Esophagus muscularis mucosa (tissue), 4 donors: ENCODE data around the gene EPHB2. TPM values are rescaled to one million over a fixed set of nuclear protein-coding genes. Genes with fewer than 3 reads are reported as not detected.

Experiments used
- DNase-seq: peaks from one replicate; pipeline ENCODE4 v3.0.0-alpha.2; 2017; ENCODE audit errors: extremely low spot score
- H3K27ac ChIP-seq, 4 donors: fragments of 200-600 bp; sonication (generic); replicated peaks in 1 of 4; 1 replicate in 3 of 4; 2 replicates in 1 of 4; pipeline ENCODE4 v1.5.1; 2016 to 2019; ENCODE audit warnings: mild to moderate bottlenecking in 1 of 4
- H3K27me3 ChIP-seq, 4 donors: fragments of 200-600 bp; sonication (generic); one replicate each; pipeline versions ENCODE4 v1.5.1 to v1.6.0; 2016 to 2019
- H3K36me3 ChIP-seq, 4 donors: fragments of 200-600 bp; sonication (generic); one replicate each; pipeline ENCODE4 v1.5.1; 2016 to 2019
- H3K4me1 ChIP-seq, 4 donors: fragments of 200-600 bp; sonication (generic); one replicate each; pipeline ENCODE4 v1.5.1; 2016 to 2019
- H3K4me3 ChIP-seq, 4 donors: fragments of 200-600 bp; sonication (generic); 1 replicate in 2 of 4; 2 replicates in 2 of 4; pipeline ENCODE4 v1.5.1; 2016 to 2019; ENCODE audit warnings: mild to moderate bottlenecking in 4 of 4, moderate library complexity in 1 of 4
- H3K9me3 ChIP-seq, 4 donors: fragments of 200-600 bp; sonication (generic); 1 replicate in 3 of 4; 2 replicates in 1 of 4; pipeline ENCODE4 v1.5.1; 2016 to 2019
- EP300 ChIP-seq: sonication (generic); formaldehyde crosslinking; IDR thresholded peaks from one replicate; pipeline ENCODE4 v1.6.1; 2017; ENCODE audit warnings: antibody characterized with exemption
- POLR2A ChIP-seq: fragments of 450-650 bp; IDR thresholded peaks from one replicate; pipeline ENCODE4 v1.6.1; 2017; ENCODE audit warnings: antibody characterized with exemption, moderate library complexity, mild to moderate bottlenecking, low read depth
- POLR2AphosphoS5 ChIP-seq, 2 donors: sonication (generic); formaldehyde crosslinking; IDR thresholded peaks; one replicate each; pipeline ENCODE4 v1.6.1; 2017; ENCODE audit warnings: antibody characterized with exemption in 2 of 2
- WGBS: methylation state at CpG from one replicate; pipeline ENCODE4 v1.1.5; 2018; 5-methylcytosine and 5-hydroxymethylcytosine counted together
- intact Hi-C: fragments of 100-400 bp; cut with DNase I; formaldehyde crosslinking; loops from one replicate; pipeline ENCODE4 v1.15.1; 2023
- total RNA-seq, 4 donors: library from RNA; depleted of rRNA; stranded (reverse); fragments of >200 nt; gene quantifications; one replicate each; pipeline versions ENCODE4 v1.1.0 to v1.2.1, GENCODE V29; 2016
- TF ChIP-seq, protein P1 (sequence below), 3 experiments: fragments of 200-600 bp in 2 of 3; fragments of 450-650 bp in 1 of 3; sonication (generic) in 2 of 3; IDR thresholded peaks; one replicate each; pipeline ENCODE4 v1.5.1; 2017 to 2019; ENCODE audit warnings: antibody characterized with exemption in 3 of 3, mild to moderate bottlenecking in 2 of 3, moderate library complexity in 1 of 3

Gene EPHB2
- total RNA-seq, 4 donors from 2014 or later, result 1.5 to 3.3 (median 1.9) TPM

DNA sequence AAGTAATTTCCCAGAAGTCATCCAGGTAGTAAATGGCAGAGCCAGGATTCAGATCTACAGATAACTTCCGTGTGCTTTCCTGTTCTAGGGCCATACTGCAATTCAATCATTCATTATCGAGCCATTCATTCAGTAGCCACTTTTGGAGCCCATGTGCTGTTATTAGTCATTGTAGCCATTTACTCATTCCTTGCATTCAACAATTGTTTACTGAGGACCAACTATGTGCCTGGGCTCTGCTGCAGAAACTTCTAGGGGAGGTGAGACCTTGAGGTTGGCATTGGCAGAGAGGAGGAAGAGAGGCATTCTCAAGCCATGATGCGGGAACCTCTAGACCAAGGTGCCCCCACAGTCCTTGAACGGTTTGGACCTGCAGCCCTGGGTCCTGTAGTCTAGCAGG, 27.9 kb downstream of the EPHB2 start:
- H3K4me3 ChIP-seq, result no peak overlapping the region
- no peak for TF ChIP-seq POLR2AphosphoS5 (IDR thresholded peaks at IDR 0.05)
- TF ChIP-seq, protein P1, sequence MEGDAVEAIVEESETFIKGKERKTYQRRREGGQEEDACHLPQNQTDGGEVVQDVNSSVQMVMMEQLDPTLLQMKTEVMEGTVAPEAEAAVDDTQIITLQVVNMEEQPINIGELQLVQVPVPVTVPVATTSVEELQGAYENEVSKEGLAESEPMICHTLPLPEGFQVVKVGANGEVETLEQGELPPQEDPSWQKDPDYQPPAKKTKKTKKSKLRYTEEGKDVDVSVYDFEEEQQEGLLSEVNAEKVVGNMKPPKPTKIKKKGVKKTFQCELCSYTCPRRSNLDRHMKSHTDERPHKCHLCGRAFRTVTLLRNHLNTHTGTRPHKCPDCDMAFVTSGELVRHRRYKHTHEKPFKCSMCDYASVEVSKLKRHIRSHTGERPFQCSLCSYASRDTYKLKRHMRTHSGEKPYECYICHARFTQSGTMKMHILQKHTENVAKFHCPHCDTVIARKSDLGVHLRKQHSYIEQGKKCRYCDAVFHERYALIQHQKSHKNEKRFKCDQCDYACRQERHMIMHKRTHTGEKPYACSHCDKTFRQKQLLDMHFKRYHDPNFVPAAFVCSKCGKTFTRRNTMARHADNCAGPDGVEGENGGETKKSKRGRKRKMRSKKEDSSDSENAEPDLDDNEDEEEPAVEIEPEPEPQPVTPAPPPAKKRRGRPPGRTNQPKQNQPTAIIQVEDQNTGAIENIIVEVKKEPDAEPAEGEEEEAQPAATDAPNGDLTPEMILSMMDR (IDR thresholded peaks at IDR 0.05), result no peak
- H3K36me3 ChIP-seq, result no peaks in the 10 kb centered on the region
- H3K4me1 ChIP-seq, result no peaks in the 10 kb centered on the region
- H3K27ac ChIP-seq, result no peak overlapping the region
- intact Hi-C loops, result no loop called here
- WGBS, result 96% methylated on average over 4 of the region's 4 CpGs
- no peaks in the 10 kb centered on the region for H3K9me3 ChIP-seq
- no peak for DNase-seq
- peaks cover 0 to 25% (median 2%) of the 10 kb centered on the region in 4 donors for H3K27me3 ChIP-seq

DNA sequence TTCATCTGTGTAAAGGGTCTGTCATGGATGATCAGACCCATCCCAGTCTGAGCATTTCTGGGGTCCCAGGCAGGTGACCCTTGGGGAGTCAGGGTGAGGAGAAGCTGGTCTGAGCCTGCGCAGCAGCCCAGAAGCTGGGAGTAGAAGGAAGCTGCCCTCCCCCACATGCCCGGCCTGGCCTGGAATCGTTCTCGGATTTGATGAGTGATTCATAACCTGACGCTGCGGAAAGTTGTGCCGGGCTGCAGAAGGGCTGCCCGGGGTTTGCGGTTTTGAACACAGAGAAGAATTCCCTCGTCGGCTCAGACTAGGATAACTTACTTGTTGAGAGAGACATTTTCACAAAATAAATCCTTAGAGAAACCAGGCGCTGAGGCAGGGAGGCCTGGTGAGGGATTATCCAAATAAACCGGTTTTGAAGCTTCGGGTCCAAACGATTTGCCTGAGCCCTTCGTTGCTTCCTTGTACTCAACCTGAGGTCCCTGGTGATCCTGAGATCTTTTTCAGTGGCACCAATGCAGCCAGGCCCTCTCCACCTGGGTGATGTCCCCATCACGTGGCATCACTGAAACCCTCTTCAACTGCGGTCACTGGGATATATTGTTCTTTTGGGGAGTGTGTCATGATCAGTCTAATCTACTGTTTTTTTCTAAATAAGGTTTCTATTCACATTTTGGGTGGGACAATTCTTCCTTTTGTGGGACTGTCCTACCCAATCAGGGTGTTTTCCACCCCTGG, 29.2 kb downstream of the EPHB2 start:
- no peaks in the 10 kb centered on the region for H3K4me1 ChIP-seq

DNA sequence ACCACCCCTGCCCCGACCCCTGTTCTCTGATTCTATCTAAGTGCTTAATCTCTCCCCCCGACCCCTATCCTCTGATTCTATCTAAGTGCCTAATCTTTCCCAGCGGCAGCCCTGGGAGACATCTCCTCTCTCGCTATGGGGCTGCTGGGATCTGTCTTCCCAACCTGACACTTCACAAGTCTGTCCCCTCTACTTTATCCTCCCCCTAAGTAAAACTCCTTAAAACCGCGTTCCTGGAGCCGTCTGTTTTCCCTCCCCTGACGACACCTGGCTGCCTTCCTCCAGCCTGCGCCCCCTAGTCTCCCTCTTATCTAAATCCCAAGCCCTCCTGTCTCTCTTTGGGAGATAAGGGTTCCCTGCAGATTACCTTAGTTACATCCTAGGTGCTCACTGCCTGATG, 30.5 kb downstream of the EPHB2 start:
- DNase-seq, result no peak
- H3K36me3 ChIP-seq, result no peaks in the 10 kb centered on the region
- no peak overlapping the region for H3K27ac ChIP-seq
- no peak overlapping the region for H3K4me3 ChIP-seq
- no peak for TF ChIP-seq EP300
- no peak for TF ChIP-seq POLR2AphosphoS5 (IDR thresholded peaks at IDR 0.05)
- TF ChIP-seq POLR2A, result no peak
- TF ChIP-seq, protein P1 (IDR thresholded peaks at IDR 0.05), result no peak
- intact Hi-C loops, result no loop called here
- H3K4me1 ChIP-seq, result no peaks in the 10 kb centered on the region
- 77% methylated on average over 9 of the region's 9 CpGs for WGBS
- H3K27me3 ChIP-seq, result peaks cover 0 to 26% (median 2%) of the 10 kb centered on the region in 4 donors
- no peaks in the 10 kb centered on the region for H3K9me3 ChIP-seq

More for the DNA sequence above, 29.2 kb downstream of the EPHB2 start:
- 88% methylated on average over 18 of the region's 18 CpGs for WGBS
- H3K9me3 ChIP-seq, result no peaks in the 10 kb centered on the region
- intact Hi-C loops, result no loop called here
- H3K27ac ChIP-seq, result no peak overlapping the region
- DNase-seq, result no peak
- no peaks in the 10 kb centered on the region for H3K36me3 ChIP-seq
- H3K4me3 ChIP-seq, result no peak overlapping the region
- H3K27me3 ChIP-seq, result peaks cover 0 to 25% (median 2%) of the 10 kb centered on the region in 4 donors
- TF ChIP-seq POLR2AphosphoS5 (IDR thresholded peaks at IDR 0.05) (peak in 1 of 2 donors; percentile 3), EP300 (no peak)

DNA sequence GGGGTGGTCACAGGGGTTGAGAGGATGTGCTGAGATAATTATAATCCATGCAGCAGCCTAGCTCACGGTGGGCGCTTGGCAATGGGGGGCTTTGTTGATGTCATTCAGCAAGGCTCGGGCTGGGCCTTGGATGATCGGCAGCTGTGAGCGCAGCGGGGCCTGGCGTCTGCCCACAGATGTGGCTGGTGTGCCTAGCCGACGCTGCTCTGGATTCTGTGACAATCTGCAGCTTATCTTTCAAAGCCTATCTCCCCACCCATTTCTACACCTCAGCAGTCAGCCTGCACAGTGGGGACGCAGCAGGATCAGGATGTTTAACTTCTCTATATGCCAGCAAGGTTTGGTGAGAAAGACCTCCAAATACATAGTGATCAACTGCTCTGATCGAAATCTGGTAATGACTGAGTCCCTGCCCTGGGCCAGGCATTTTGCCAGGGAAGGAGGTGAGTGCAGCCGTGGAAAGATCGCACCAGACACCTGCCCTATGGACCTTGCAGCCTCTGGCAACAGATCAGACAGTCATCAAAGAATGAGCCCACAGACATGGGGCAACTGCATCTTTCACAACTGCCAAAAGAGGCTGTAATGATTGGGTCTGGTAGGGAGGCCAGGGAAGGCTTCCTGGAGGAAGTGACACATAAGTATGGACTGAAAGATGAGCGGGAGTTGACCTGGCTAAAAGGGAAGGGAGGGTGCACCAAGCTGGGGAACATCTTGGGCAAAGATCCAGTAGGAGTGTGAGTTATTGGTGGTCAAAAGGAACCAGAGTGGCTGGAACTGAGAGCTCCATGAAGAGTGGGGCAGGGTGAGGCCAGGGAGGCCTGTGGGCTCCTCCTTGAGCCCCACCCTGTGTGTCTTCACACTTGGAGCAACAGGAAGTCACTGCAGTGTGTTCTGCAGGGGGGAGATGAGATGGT, 35.3 kb downstream of the EPHB2 start:
- intact Hi-C loops, result no loop called here
- H3K4me3 ChIP-seq, result no peak overlapping the region
- no peaks in the 10 kb centered on the region for H3K36me3 ChIP-seq
- peaks cover 7 to 21% (median 15%) of the 10 kb centered on the region in 4 donors for H3K4me1 ChIP-seq
- H3K9me3 ChIP-seq, result no peaks in the 10 kb centered on the region
- TF ChIP-seq POLR2A (no peak), EP300 (no peak), POLR2AphosphoS5 (IDR thresholded peaks at IDR 0.05) (no peak)
- TF ChIP-seq, protein P1 (IDR thresholded peaks at IDR 0.05), result no peak
- no peak overlapping the region for H3K27ac ChIP-seq
- WGBS, result 84% methylated on average over 11 of the region's 14 CpGs
- no peak for DNase-seq
- peaks cover 0 to 31% (median 0%) of the 10 kb centered on the region in 4 donors for H3K27me3 ChIP-seq
